Amygdala (tissue), 56 donors: ENCODE measurements around the gene GOPC.

ENCODE experiments used
- DNase-seq, 56 donors: peaks; one replicate each; lab custom pipeline; 2025; lab: John Stamatoyannopoulos, UW

Gene GOPC

GRCh38 chr6:117600008-117600743, 2.1 kb downstream of the GOPC start:
- no peak for DNase-seq

- no peak for DNase-seq
Observed at GRCh38 chr6:117597755-117598154, 4.6 kb downstream of the GOPC start.

- no peak for DNase-seq
Observed at GRCh38 chr6:117595099-117595923, 7.0 kb downstream of the GOPC start.

- no peak for DNase-seq
Observed at GRCh38 chr6:117592983-117593759, 9.1 kb downstream of the GOPC start.

- DNase-seq = no peak
Observed at GRCh38 chr6:117591405-117591804, 10.9 kb downstream of the GOPC start.

- DNase-seq = no peak
Observed at GRCh38 chr6:117590447-117590846, 11.9 kb downstream of the GOPC start.

GRCh38 chr6:117585647-117586046, 16.7 kb downstream of the GOPC start:
- no peak for DNase-seq

GRCh38 chr6:117574198-117574597, 28.1 kb downstream of the GOPC start:
- no peak for DNase-seq

GRCh38 chr6:117573006-117573680, 29.2 kb downstream of the GOPC start:
- no peak for DNase-seq

- no peak for DNase-seq
Observed at GRCh38 chr6:117568831-117569410, 33.4 kb downstream of the GOPC start.

- no peak for DNase-seq
Observed at GRCh38 chr6:117568247-117568646, 34.1 kb downstream of the GOPC start.

- DNase-seq = no peak
Observed at GRCh38 chr6:117564681-117565080, 37.6 kb downstream of the GOPC start.

GRCh38 chr6:117561128-117561527, 41.2 kb downstream of the GOPC start:
- no peak for DNase-seq

GRCh38 chr6:117559299-117559698, 43.0 kb downstream of the GOPC start:
- no peak for DNase-seq

GRCh38 chr6:117558818-117559217, 43.5 kb downstream of the GOPC start:
- DNase-seq = no peak

GRCh38 chr6:117557951-117558350, 44.4 kb downstream of the GOPC start:
- DNase-seq = no peak

GRCh38 chr6:117555882-117556498, 46.3 kb downstream of the GOPC start:
- DNase-seq = peak in 24 of 56 donors; percentile 2 to 77 (median 6)

GRCh38 chr6:117555262-117555849, 47.0 kb downstream of the GOPC start:
- DNase-seq = no peak

- DNase-seq = no peak
Observed at GRCh38 chr6:117553142-117553541, 49.2 kb downstream of the GOPC start.
